ENCODE data around the gene NTRK2. TPM values are rescaled to one million over a fixed set of nuclear protein-coding genes. Genes with fewer than 3 reads are reported as not detected.

The NTRK2 gene
- total RNA-seq, 1 experiment from 2014 or later = not detected

DNA sequence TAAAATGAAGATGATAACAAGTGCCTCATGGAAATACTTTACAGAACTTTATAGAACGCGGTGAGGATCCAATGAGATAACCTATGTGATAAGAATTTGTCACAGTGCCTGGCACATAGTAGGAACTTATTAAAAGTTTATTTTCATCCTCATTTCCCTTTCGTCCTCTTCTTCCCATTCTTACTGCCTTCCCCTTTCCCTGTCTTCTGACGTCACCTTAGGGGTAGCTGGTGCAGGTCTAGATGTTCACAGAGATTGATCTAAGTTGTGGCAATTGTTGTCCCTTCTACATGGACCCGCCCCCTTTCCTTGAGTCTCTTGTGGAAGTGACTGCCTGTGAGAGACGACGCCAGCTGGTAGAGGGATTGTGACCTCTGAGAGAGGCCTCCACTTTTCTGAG, 46.5 kb upstream of the NTRK2 start (continued):
- TF ChIP-seq, protein P1, sequence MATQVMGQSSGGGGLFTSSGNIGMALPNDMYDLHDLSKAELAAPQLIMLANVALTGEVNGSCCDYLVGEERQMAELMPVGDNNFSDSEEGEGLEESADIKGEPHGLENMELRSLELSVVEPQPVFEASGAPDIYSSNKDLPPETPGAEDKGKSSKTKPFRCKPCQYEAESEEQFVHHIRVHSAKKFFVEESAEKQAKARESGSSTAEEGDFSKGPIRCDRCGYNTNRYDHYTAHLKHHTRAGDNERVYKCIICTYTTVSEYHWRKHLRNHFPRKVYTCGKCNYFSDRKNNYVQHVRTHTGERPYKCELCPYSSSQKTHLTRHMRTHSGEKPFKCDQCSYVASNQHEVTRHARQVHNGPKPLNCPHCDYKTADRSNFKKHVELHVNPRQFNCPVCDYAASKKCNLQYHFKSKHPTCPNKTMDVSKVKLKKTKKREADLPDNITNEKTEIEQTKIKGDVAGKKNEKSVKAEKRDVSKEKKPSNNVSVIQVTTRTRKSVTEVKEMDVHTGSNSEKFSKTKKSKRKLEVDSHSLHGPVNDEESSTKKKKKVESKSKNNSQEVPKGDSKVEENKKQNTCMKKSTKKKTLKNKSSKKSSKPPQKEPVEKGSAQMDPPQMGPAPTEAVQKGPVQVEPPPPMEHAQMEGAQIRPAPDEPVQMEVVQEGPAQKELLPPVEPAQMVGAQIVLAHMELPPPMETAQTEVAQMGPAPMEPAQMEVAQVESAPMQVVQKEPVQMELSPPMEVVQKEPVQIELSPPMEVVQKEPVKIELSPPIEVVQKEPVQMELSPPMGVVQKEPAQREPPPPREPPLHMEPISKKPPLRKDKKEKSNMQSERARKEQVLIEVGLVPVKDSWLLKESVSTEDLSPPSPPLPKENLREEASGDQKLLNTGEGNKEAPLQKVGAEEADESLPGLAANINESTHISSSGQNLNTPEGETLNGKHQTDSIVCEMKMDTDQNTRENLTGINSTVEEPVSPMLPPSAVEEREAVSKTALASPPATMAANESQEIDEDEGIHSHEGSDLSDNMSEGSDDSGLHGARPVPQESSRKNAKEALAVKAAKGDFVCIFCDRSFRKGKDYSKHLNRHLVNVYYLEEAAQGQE (IDR thresholded peaks at IDR 0.05; ENCODE audit: low read depth) = no peak
- TF ChIP-seq FOSL1 (IDR thresholded peaks at IDR 0.05; ENCODE audit: low read depth) = no peak
- TF ChIP-seq ZBTB33 (IDR thresholded peaks at IDR 0.05; ENCODE audit: extremely low read depth, insufficient replicate concordance, low read length) = no peak
- no peak for TF ChIP-seq EZH2 (IDR thresholded peaks at IDR 0.05)
- no peak for TF ChIP-seq SP1 (IDR thresholded peaks at IDR 0.05; ENCODE audit: low read depth)

GRCh38 chr9:84636436-84636835, 33.1 kb upstream of the NTRK2 start:
- Histone ChIP-seq H3K4me2 (ENCODE audit: low read length) (no peak overlapping the region), H2AFZ (ENCODE audit: low read depth, low read length, poor library complexity, severe bottlenecking) (no peak overlapping the region), H3K4me1 (ENCODE audit: control insufficient read depth in 1 of 2, insufficient read depth in 2 of 2, low read length in 2 of 2) (no peaks in the 10 kb centered on the region), H4K20me1 (ENCODE audit: insufficient read depth) (no peaks in the 10 kb centered on the region), H3K9me2 (ENCODE audit: insufficient read depth) (no peaks in the 10 kb centered on the region), H3K79me2 (ENCODE audit: insufficient read depth, low read length) (no peaks in the 10 kb centered on the region), H3K9me3 (ENCODE audit: control insufficient read depth in 1 of 2, insufficient read depth in 1 of 2, low read depth in 1 of 2, low read length in 2 of 2) (no peaks in the 10 kb centered on the region; a peak in 1 of 4 replicates), H3K4me3 (replicated peaks in 1 of 2; ENCODE audit: low read depth in 1 of 2, low read length in 2 of 2) (no peak overlapping the region), H3K27ac (ENCODE audit: low read depth, low read length) (no peak overlapping the region), H3K36me3 (ENCODE audit: control insufficient read depth in 1 of 2, insufficient read depth in 2 of 2, low read length in 2 of 2) (no peaks in the 10 kb centered on the region), H3K27me3 (ENCODE audit: insufficient read depth, low read length) (no peaks in the 10 kb centered on the region; the same call in 1 of the 2 replicates), H3K9ac (ENCODE audit: low read length) (no peak overlapping the region)
- intact Hi-C loops (cut with micrococcal nuclease) = no loop called here
- no TSS peak for BruUV-seq (replicated peaks)
- POLR2A ChIA-PET = no interaction called here
- CTCF ChIA-PET = no interaction called here
- ATAC-seq = no peak
- TF ChIP-seq EZH2phosphoT487 (IDR thresholded peaks at IDR 0.05; ENCODE audit: borderline replicate concordance) (no peak), CTCF (IDR thresholded peaks at IDR 0.05 in 2 of 3, conservative IDR thresholded peaks at IDR 0.05 in 1 of 3; ENCODE audit: borderline replicate concordance in 1 of 3, insufficient read depth in 1 of 3, low read depth in 2 of 3, low read length in 2 of 3) (no peak), RAD21 (IDR thresholded peaks at IDR 0.05; ENCODE audit: low read depth) (no peak), ELF1 (IDR thresholded peaks at IDR 0.05; ENCODE audit: borderline replicate concordance, low read depth) (no peak), ZFX (IDR thresholded peaks at IDR 0.05) (no peak), SRF (IDR thresholded peaks at IDR 0.05; ENCODE audit: low read depth) (no peak), EZH2 (IDR thresholded peaks at IDR 0.05) (no peak), TCF7L2 (IDR thresholded peaks at IDR 0.05; ENCODE audit: borderline replicate concordance, extremely low read depth, insufficient read depth, insufficient read length) (no peak), SP1 (IDR thresholded peaks at IDR 0.05; ENCODE audit: low read depth) (no peak), FOSL1 (IDR thresholded peaks at IDR 0.05; ENCODE audit: low read depth) (no peak), POLR2A (IDR thresholded peaks at IDR 0.05; ENCODE audit: borderline replicate concordance, extremely low read depth, insufficient read depth, insufficient read length) (no peak), EGR1 (IDR thresholded peaks at IDR 0.05; ENCODE audit: low read depth) (no peak), CEBPB (IDR thresholded peaks at IDR 0.05; ENCODE audit: low read depth) (no peak), POLR2AphosphoS5 (IDR thresholded peaks at IDR 0.05; ENCODE audit: low read depth, low read length) (no peak), CBX3 (IDR thresholded peaks at IDR 0.05; ENCODE audit: low read depth) (no peak), JUND (IDR thresholded peaks at IDR 0.05) (no peak), ZNF274 (IDR thresholded peaks at IDR 0.05; ENCODE audit: low read depth, low read length) (no peak), SIN3A (IDR thresholded peaks at IDR 0.05; ENCODE audit: low read depth) (no peak)
- TF ChIP-seq, protein P2, sequence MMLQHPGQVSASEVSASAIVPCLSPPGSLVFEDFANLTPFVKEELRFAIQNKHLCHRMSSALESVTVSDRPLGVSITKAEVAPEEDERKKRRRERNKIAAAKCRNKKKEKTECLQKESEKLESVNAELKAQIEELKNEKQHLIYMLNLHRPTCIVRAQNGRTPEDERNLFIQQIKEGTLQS (IDR thresholded peaks at IDR 0.05) = no peak
- RAD21 ChIA-PET (ENCODE audit: low non-redundant PET in 1 of 2, low total read pairs in 2 of 2, uncharacterized antibody in 2 of 2, unreplicated experiment in 2 of 2) = no interaction called here
- DNase-seq (ENCODE audit: low read depth, low spot score) = no peak

All from HCT116 (cell line).